Measurements from ENCODE around the gene CEL.

DNA sequence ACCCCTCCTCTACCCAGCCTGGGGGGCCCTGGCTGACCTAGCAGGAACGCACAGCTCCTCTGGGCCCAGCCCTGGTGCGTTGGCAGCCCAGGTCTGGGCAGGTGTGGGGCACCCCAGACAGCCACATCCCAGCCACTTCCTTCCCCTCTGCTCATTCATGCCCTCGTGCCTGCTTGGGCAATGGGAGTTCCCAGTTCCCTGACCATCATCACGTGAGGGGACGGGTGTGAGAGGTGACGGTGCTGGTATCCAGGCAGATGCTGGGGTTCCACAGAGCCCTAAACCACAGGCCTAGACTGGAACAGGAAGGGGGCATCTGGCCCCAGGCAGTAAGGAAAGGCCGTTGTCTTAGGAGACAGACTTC is 50.9 kb downstream of the CEL start:
- TF ChIP-seq CTCF (IDR thresholded peaks at IDR 0.05) (no peak), POLR2A (IDR thresholded peaks at IDR 0.05) (no peak)

Data from lower leg skin (tissue), 3 donors.